Vagina (tissue), 2 donors: ENCODE results near the gene THADA.

Experiments
- CTCF ChIP-seq, 3 experiments: fragments of 450-650 bp in 2 of 3; fragments of 200-600 bp in 1 of 3; sonication (generic) in 1 of 3; IDR thresholded peaks; one replicate each; pipeline ENCODE4 v1.5.1; 2017 to 2019; ENCODE audit warnings: antibody characterized with exemption in 3 of 3, mild to moderate bottlenecking in 2 of 3, moderate library complexity in 2 of 3
- POLR2AphosphoS5 ChIP-seq, 2 donors: sonication (generic); formaldehyde crosslinking; IDR thresholded peaks; one replicate each; pipeline ENCODE4 v1.9.0; 2017; ENCODE audit warnings: antibody characterized with exemption in 2 of 2, mild to moderate bottlenecking in 2 of 2, low read depth in 1 of 2; ENCODE audit not compliant: insufficient read depth in 1 of 2

- no peak for TF ChIP-seq CTCF (IDR thresholded peaks at IDR 0.05)
- TF ChIP-seq POLR2AphosphoS5 (IDR thresholded peaks at IDR 0.05; ENCODE audit: insufficient read depth in 1 of 2, low read depth in 1 of 2) = no peak
Measured at GRCh38 chr2:43220760-43221123, 375.1 kb downstream of the THADA start.
